GM21390 (cell line): ENCODE measurements around the gene IL1RN.

Source experiments
- ATAC-seq: cut with Tn5 transposase; IDR thresholded peaks from one replicate; pipeline ENCODE4 v1.9.1; 2021; ENCODE audit not compliant: unreplicated experiment

Gene IL1RN

DNA sequence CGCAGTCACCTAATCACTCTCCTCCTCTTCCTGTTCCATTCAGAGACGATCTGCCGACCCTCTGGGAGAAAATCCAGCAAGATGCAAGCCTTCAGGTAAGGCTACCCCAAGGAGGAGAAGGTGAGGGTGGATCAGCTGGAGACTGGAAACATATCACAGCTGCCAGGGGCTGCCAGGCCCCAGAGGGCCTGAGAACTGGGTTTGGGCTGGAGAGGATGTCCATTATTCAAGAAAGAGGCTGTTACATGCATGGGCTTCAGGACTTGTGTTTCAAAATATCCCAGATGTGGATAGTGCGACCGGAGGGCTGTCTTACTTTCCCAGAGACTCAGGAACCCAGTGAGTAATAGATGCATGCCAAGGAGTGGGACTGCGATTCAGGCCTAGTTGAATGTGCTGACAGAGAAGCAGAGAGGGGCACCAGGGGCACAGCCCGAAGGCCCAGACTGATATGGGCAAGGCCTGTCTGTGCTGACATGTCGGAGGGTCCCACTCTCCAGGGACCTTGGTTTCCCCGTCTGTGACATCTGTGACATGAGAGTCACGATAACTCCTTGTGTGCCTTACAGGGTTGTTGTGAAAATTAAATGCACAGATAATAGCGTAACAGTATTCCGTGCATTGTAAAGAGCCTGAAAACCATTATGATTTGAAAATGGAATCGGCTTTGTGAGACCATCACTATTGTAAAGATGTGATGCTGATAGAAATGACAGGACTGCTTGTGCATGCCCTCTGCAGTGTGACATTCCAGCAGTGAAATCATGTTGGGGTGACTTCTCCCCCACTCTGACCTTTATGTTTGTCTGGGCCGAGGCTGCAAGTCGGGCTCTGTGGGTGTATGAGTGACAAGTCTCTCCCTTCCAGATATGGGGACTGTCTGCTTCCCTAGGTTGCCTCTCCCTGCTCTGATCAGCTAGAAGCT lies 510 bp downstream of the IL1RN start:
- no peak for ATAC-seq

DNA sequence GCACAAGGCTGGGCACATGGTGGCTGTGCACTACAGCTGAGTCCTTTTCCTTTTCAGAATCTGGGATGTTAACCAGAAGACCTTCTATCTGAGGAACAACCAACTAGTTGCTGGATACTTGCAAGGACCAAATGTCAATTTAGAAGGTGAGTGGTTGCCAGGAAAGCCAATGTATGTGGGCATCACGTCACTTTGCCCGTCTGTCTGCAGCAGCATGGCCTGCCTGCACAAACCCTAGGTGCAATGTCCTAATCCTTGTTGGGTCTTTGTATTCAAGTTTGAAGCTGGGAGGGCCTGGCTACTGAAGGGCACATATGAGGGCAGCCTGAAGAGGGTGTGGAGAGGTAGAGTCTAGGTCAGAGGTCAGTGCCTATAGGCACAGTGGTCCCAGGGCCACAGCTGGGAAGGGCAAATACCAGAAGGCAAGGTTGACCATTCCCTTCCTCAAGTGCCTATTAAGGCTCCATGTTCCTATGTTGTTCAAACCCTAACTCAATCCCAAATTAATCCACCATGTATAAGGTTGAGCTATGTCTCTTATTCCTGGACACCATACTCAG lies 2.2 kb downstream of the IL1RN start:
- ATAC-seq: no peak

DNA sequence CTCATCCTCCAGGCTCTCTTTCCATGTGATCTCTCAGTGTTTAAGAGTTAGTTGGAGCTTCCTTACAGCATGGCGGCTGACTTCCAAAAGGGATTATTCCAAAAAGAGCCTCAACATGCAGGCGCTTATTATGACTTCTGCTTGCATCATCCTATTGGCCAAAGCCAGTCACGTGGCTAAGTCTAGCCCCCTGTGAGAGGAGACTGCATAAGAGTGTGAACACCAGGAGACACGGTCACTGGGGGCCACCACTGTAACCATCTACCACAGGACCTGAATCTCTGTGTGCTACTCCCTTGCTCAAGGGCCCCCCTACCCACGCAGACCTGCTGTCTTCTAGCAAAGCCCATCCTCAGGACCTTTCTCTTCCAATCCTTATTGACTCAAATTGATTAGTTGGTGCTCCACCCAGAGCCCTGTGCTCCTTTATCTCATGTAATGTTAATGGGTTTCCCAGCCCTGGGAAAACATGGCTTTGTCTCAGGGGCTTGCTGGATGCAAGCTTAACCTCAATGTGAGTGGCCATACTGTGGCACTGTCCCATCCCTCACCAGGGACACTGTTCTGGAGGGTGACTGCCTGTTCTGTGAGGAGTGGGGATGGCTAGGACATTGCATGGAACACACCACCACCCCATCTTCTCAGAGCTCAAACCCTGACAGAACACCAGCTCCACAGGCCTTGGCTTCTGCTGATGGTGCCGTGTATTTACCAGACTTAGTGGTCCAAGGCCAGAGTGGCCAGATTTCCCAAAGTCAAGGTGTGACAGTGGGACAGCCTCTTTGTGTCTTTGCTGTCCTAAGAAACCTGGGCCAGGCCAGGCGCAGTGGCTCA lies 4.2 kb downstream of the IL1RN start:
- ATAC-seq: no peak

DNA sequence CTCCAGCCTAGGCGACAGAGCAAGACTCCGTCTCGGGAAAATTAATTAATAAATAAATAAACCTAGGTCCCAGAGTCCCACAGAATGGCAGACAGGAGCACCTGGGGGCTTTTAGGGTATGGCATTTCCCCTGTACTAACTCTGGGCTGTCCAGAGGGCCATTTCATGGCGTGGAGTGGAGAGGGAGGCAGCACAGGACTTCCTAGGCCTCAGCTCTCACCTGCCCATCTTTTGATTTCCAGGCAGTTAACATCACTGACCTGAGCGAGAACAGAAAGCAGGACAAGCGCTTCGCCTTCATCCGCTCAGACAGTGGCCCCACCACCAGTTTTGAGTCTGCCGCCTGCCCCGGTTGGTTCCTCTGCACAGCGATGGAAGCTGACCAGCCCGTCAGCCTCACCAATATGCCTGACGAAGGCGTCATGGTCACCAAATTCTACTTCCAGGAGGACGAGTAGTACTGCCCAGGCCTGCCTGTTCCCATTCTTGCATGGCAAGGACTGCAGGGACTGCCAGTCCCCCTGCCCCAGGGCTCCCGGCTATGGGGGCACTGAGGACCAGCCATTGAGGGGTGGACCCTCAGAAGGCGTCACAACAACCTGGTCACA lies 5.1 kb downstream of the IL1RN start:
- no peak for ATAC-seq

DNA sequence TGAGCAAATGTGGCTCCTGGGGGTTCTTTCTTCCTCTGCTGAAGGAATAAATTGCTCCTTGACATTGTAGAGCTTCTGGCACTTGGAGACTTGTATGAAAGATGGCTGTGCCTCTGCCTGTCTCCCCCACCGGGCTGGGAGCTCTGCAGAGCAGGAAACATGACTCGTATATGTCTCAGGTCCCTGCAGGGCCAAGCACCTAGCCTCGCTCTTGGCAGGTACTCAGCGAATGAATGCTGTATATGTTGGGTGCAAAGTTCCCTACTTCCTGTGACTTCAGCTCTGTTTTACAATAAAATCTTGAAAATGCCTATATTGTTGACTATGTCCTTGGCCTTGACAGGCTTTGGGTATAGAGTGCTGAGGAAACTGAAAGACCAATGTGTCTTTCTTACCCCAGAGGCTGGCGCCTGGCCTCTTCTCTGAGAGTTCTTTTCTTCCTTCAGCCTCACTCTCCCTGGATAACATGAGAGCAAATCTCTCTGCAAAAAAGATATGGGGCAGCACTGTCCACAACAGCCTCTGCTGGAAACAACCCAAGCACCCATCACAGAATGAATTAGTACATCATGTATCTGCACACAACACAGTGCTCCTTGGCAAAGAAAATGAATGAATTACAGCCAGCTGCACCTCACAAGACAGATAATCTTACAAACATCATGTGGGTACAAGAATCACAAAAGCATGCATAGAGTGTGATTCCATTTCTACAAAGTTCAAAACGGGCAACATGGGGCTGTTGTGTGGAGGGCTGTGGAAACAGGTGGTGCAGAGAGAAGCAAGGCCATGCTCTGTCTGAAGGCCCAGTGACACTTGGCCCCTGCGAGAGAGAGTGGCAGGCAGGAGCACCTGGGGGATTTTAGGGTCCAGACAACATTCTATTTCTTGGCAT lies 6.6 kb downstream of the IL1RN start:
- no peak for ATAC-seq

DNA sequence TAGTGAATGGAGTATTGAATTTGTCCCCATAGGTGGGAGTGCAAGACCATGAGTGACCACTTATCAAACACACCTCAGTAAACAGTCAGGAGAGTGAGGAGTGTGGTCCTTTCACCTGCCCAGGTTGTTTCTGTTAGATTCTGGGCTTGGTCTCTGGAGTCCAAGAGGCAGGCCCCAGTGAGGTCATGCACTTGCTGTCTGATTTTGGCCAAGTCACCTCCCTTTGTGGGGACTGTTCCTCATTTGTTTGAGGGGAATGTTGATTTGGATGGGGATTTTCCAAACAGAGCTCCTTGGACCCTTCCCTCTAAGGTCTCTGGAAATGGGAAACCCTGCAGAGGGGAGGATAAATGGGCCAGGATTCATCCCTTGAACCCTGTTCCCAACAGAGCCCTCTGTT lies 7.3 kb downstream of the IL1RN start:
- no peak for ATAC-seq

DNA sequence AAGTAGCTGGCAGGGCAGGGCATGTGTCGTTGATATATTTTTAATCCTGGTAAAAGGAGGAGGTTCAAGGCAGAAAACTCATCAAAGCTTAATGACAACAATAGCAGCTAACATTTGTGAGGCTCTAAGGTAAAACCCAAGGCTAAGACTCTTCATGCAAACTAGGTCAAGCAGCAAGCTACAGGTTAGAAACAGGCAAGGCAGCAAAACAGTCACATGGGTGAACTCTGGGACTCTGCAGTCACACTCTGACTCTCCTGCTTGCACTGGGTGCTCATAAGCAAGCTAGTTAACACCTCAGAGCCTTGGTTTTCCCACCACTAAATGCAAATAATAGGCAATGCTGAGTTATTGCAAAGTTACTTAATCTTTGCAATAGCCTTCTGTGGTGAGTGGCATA lies 7.9 kb downstream of the IL1RN start:
- ATAC-seq: no peak

DNA sequence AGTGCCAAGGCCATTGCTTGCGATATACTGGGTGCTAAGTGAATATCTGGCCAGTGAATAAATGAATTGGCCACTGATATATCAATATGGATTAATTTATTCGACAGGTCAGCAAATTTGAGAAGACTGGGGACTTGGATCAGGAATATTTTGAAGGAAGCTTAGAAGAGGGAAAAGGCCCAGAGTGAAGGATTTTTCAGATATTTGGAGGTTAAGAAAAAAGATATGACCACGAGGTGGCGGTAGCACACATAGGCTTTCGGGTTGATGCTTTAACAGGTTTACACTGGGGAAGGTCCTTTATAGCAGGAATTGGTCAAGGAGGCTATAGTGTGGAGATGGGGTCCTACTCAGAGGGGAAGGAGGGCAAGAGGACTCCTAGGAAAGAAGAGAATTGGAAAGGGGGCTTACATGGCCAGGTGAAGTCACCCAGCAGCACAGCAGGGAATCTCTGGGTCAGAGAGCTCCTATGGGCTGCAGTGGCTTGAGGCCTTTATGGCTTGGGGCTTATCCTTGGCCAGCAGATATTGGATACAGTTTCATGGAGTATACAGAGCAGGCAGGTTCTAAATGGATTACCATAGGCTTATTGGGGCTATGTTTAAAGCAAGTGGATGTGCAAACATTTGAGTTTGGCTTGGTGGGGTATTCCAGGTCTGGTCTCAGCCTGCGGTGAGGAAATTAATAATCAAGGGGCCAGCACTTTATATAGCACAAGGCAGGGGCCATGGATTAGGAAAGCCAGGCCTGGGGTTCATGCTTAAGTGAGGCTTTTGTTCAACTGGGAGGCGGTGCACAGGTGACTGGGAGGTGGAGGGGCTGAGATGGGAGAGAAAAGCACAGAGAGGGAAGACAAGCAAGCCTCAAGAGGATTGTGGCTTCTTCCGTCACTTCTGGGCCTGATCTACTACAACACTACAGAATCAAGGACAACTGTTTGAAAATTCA lies 9.7 kb downstream of the IL1RN start:
- no peak for ATAC-seq

DNA sequence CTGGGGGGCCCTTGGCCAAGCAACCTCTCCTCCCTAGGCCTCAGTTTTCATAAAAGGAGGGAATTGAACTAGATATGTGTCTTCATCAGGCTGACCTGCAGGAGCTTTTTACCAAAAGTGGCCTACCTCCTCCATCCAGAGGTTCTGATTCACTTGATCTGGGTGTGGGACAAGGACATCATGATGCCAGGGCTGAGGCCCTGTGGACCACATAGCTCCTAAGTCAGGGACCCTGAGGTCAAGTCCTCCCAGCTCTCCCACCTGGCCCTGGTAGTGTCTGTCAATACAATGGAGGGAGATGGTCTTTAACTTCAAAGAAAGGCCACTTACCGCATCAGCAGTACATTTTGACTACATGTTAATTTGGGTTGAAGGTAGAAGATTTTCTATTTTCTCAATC lies 10.4 kb downstream of the IL1RN start:
- ATAC-seq: no peak

DNA sequence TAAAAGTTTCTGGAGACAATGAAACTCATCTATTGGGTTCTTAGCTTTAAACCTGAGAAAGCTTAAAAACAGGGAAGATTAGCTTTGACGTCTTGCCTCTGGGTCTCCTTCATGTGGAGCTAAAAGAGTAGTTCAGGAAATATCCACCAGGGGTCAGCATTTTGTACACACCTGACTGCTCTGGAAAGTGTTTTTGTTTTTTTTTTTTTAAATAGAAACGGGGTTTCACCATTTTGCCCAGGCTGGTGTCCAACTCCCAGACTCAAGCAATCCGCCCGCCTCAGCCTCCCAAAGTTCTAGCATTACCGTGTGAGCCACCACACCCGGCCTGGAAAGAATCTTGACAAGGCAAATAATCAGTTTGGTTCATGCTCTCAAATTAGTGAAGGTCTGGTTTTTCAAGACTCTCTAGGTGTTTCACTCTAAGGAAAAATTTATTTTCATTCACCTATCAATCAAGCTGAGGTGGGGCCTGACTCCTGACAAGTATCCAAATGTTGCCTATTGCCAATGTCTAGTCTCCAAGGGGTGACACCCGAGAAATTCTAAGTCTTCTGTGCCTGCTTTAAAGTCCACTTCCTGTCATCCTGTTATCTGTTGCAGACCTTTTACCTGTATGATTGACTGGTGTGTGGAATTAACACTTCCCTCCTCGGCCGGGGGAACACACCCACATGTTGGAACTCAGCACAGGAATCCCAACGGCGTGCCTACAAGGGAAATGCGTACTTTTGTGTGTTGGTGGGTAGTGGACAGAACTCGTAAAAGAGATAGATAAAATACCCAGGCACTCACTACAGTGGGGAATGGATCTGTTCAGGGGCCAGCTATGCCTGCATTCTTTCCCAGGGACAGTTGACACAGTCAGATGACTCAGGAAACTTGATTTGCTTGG lies 11.3 kb downstream of the IL1RN start:
- ATAC-seq: no peak

DNA sequence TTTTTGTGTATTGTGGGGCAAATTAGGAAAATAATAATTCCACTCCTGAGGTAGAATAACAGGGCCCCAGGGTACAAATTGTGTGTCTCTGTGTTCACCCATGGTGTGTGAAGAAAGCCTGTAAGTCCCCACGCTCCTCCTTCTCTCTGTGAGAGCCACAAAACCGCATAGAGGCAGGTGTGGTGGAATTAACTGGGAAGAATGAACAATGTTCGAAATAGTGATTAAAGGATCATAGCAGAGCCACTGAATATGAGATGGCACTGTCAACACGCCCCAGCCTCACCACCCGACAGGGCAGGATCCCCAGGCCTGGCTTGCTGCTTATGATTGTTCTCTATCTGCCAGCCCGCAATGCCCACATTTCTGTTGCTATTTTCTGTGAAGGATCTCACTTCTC lies 14.1 kb downstream of the IL1RN start:
- no peak for ATAC-seq

DNA sequence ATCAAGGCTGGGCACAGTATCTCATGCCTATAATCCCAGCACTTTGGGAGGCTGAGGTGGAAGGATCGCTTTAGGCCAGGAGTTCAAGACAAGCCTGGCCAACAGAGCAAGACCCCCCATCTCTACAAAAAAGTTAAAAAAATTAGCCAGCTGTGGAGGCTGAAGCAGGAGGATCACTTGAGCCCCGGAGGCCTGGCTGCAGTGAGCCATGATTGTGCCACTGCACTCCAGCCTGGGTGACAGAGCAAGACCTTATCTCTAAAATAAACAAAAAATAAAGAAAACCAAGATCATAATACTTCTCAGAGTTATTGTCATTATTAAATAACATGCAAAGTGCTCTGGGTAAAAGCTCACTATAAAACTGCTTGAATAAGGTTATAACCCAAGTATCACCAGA lies 14.9 kb downstream of the IL1RN start:
- no peak for ATAC-seq

DNA sequence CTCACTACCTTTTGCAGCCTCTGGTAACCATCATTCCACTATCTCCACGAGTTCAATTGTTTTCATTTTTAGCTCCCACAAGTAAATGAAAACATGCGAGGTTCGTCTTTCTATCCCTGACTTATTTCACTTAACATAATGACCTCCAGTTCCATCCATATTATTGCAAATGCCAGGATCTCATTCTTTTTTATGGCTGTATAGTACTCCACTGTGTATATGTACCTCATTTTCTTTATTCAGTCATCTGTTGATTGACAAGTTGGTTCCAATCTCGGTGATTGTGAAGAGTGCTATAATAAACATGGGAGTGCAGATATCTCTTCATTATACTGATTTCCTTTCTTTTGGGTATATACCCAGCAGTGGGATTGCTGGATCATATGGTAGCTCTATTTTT lies 16.9 kb downstream of the IL1RN start:
- no peak for ATAC-seq

DNA sequence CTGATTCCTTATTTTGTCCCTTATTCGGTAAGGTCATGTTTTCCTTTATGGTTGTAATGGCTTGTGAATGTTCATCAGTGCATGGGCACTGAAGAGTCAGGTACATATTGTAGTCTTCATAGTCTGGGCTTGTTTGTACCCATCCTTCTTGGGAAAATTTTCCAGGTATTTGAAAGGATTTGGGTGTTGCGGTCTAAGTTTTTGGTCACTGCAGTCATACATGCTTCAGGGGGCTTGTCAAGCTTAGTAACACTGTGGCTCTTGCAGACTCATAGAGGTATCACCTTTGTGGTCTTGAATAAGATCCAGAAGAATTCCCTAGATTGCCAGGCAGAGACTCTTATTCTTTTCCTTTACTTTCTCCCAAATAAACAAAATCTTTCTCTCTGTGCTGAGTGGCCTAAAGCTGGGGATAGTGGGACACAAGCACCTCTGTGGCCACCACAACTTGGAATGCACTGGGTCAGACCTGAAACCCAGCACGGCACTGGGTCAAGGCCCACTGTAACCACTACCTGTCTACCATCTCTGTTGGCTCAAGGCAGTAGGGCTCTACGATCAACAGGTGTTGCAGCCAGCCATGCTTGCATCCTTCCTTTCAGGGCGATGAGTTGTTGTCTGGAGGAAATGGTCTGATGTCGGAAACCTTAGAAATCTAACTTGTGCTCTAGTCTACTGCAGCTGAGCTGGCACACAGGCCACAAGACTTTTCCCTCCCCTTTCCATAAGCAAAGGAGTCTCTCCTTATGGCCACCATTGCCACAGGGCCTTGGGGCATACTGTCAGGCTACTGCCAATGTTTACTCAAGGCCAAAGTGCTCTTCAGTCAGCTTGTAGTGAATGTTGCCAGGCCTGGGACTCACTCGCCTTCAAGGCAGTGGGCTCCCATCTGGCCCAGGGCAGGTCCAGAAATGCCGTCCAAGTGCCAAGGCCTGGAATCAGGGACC lies 21.5 kb downstream of the IL1RN start:
- ATAC-seq: no peak

DNA sequence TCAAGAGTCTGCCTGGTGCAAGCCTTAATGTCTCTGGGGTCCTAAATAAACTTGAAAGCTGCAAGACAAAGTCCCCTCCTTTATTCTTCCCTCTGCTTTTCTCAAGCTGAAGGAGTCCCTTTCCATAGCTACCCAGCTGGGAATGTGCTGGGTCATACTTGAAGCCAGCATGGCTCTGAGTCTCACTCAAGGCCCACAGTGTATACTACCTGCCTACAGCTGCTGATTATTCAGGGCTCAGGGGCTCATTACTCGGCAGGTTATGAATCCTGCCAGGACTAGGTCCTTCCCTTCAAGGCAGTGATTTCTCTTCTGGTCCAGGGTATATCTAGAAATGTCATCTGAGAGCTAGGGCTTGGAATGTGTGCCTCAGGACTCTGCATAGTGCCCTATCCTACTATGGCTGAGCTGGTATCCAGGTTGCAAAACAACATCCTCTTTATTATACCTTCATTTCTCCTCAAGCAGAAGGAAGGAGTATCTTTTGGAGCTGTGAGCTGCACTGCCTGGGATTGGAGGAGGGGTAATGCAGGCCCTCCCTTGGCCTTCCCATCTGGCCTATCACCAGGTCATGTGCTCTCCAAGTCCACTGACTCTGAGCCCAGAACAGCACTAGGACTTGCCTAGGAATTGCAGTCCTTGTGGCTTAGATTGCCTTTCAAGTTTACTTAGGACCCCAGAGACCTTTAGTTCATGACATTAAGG lies 22.3 kb downstream of the IL1RN start:
- no peak for ATAC-seq

DNA sequence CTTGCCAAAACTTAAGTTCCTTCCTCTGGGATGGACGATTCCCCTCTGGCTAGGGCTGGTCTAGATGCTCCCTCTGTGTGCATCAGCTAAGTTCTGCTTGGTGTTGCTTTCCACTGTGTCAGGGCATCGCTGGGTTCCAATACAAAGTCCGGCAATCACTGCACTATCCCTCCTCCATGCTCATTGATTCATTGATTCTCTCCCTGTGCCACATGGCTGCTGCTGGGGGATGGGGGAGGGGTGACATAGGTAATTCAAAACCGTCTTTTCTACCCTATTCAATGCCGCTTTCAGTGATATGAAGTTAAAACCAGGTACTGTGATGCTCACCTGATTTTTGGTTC lies 22.8 kb downstream of the IL1RN start:
- ATAC-seq: no peak

DNA sequence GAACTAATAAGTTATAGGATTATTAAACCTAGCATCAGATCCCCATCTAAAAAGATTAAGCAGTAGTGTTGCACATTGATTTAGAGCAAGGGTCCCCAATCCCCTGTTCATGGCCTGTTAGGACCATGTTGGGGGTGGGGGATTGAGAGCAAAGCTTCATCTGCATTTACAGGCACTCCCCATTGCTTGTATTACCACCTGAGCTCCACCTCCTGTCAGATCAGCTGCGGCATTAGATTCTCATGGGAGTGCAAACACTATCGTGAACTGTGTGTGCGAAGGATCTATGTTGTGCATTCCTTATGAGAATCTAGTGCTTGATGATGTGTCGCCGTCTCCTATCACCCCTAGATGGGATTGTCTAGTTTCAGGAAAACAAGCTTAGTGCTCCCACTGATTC lies 27.9 kb downstream of the IL1RN start:
- ATAC-seq: no peak
